ENCODE results near the gene CNOT4. TPM values are rescaled to one million over a fixed set of nuclear protein-coding genes. Genes with fewer than 3 reads are reported as not detected.

CNOT4 gene
- total and polyA plus RNA-seq, 2 of the 13 experiments (the other 11 are each of a cell fraction or from before 2014, with no cell fraction given), result 7.4 to 8.4 TPM

- H3K27ac ChIP-seq (ENCODE audit: extremely low read length, insufficient read depth, low read length), result no peak overlapping the region
- WGBS (ENCODE audit: low lambda C conversion rate), result 100% methylated on average over 1 of the region's 1 CpG
- H3K9me3 ChIP-seq (ENCODE audit: low read length), result no peaks in the 10 kb centered on the region
- no peak overlapping the region for H3K4me3 ChIP-seq (replicated peaks in 1 of 3; ENCODE audit: insufficient read depth in 1 of 3, low read depth in 2 of 3, low read length in 3 of 3)
- no peak overlapping the region for H3K4me2 ChIP-seq (ENCODE audit: low read depth, low read length)
- H3K27me3 ChIP-seq (ENCODE audit: control insufficient read depth in 1 of 2, insufficient read depth in 2 of 2, low read length in 2 of 2), result no peaks in the 10 kb centered on the region
- no peaks in the 10 kb centered on the region for H3K36me3 ChIP-seq (replicated peaks in 1 of 2; ENCODE audit: control insufficient read depth in 1 of 2, insufficient read depth in 2 of 2, low read length in 2 of 2)
- DNase-seq (ENCODE audit: low spot score) (no peak), ATAC-seq (no peak), FAIRE-seq (no peak)
- BruUV-seq (replicated peaks), result no TSS peak
- peaks cover 25% of the 10 kb centered on the region for H3K79me2 ChIP-seq (ENCODE audit: insufficient read depth, low read length)
- H3K4me1 ChIP-seq (ENCODE audit: insufficient read depth, low read length), result peaks cover 7% of the 10 kb centered on the region
- TF ChIP-seq DNMT3B (CRISPR knock-in tag; conservative IDR thresholded peaks at IDR 0.05) (no peak), ZNF678 (CRISPR knock-in tag; IDR thresholded peaks at IDR 0.05) (no peak), PCBP2 (optimal IDR thresholded peaks at IDR 0.05; ENCODE audit: low read depth, low read length, poor library complexity, severe bottlenecking) (no peak), KDM5A (IDR thresholded peaks at IDR 0.05; ENCODE audit: borderline replicate concordance, low read length) (no peak), ZBTB10 (CRISPR knock-in tag; IDR thresholded peaks at IDR 0.05; ENCODE audit: borderline replicate concordance) (no peak), HNF4A (CRISPR knock-in tag; IDR thresholded peaks at IDR 0.05) (no peak), ZNF282 (IDR thresholded peaks at IDR 0.05; ENCODE audit: partially characterized antibody) (no peak), KDM1A (CRISPR knock-in tag; IDR thresholded peaks at IDR 0.05) (no peak), ZNF580 (CRISPR knock-in tag; IDR thresholded peaks at IDR 0.05; ENCODE audit: borderline replicate concordance, low read depth) (no peak), SMAD1 (CRISPR knock-in tag; IDR thresholded peaks at IDR 0.05; ENCODE audit: borderline replicate concordance, low read depth) (no peak), ADNP (CRISPR knock-in tag; IDR thresholded peaks at IDR 0.05) (no peak)
- no peak overlapping the region for H2AFZ ChIP-seq (ENCODE audit: low read length)
- CTCF ChIA-PET (ENCODE audit: low intra/inter-chr PET ratio, low total read pairs), result no interaction called here
- in situ Hi-C loops (cut with HindIII; ENCODE audit: extremely low pct_ligation_motif_present, low pct_unique_long_range_greater_than_20kb) (no loop called here), intact Hi-C loops (cut with micrococcal nuclease; ENCODE audit: unreplicated experiment) (no loop called here)
- H3K9ac ChIP-seq (ENCODE audit: insufficient read depth, low read depth, low read length), result no peak overlapping the region
- POLR2A ChIA-PET, result no interaction called here
- no peaks in the 10 kb centered on the region for H4K20me1 ChIP-seq (ENCODE audit: insufficient read depth, low read length)
These were observed 81.0 kb downstream of the CNOT4 start for GRCh38 chr7:135428879-135429278.

Measured in HepG2 (cell line).